Astrocyte of the hippocampus (primary cell): Measurements from ENCODE around the gene CHTF18.
A peak's percentile ranks its signal among the peaks of the same experiment; 100 is the strongest.
"Not testable (repeated sequence)": the region's sequence is repeated elsewhere in the genome, so short reads cannot be mapped to it uniquely, and the experiment has no call there.

Source experiments
- DNase-seq: peaks from one replicate; pipeline ENCODE4 v3.0.0; 2011; ENCODE audit warnings: low read depth, low spot score

Gene CHTF18

DNA sequence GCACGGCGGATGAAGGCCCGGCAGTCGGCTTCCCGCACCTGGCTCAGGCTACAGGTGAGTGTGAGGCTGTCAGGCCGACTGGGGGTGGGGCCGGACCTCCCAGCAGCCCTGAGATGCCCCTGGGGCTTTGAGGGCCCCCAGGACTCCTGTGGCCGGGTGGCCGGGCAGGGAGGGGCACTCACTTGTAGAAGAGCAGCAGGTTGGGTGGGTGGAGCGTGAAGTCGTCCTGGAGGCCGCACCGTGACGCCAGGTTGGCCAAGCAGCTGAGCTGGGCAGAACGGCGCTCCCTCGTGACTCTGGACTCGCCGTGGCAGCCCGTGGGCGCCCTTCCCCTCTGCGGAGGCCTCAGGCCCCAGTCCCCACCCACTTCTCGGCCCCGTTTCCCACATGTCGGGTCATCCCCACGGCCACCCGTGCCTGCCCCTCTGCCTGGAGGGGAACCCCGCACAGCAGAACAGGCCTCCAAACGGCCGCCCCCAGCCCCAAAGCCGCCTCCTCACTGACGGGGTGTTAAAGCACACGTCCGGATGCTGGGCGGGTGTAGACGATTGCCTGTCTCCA is 13.1 kb upstream of the CHTF18 start:
- no peak for DNase-seq

GRCh38 chr16:776298-776697 is 12.1 kb upstream of the CHTF18 start:
- DNase-seq, result not testable (repeated sequence)

DNA sequence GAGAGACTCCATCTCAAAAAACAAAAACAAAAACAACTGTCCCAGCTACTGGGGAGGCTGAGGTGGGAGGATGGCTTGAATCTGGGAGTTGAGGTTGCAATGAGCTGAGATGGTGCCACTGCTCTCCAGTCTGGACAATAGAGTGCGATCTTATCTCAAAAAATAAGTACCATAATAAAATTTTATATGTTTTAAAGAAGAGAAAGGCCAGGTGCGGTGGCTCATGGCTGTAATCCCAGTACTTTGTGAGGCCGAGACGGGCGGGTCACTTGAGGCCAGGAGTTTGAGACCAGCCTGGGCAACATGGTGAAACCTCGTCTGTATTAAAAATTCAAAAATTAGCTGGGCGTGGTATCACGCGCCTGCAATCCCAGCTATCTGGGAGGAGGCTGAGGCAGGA is 11.6 kb upstream of the CHTF18 start:
- DNase-seq, result no peak

- DNase-seq, result peak; percentile 48
These were observed 10.6 kb upstream of the CHTF18 start for GRCh38 chr16:777826-778225.

- DNase-seq, result no peak
These were observed 10.0 kb upstream of the CHTF18 start for GRCh38 chr16:778447-778846.

GRCh38 chr16:778909-779527 is 9.4 kb upstream of the CHTF18 start:
- no peak for DNase-seq

DNA sequence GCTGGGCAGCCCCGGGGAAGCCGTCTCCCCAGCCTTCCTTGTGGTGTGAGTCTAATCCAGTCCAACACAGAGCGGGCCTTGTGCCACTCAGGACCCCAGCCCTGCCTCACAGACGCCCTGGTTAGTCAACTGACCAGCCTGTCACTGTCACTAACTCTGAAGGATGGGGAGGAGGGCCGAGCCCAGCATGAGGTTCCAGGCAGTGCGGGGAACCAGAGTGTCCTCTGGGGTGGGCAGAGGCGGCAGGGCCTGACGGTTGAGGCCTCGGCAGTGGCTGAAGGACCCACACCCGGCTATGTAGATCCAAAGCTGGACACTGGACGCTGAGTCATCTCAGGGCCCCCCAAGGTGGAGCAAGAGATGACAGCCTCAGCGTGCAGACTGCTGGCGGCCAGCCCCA is 8.9 kb upstream of the CHTF18 start:
- DNase-seq, result no peak

- no peak for DNase-seq
These were observed 8.1 kb upstream of the CHTF18 start for GRCh38 chr16:780296-780695.

- DNase-seq, result no peak
These were observed 6.9 kb upstream of the CHTF18 start for GRCh38 chr16:781346-782010.

DNA sequence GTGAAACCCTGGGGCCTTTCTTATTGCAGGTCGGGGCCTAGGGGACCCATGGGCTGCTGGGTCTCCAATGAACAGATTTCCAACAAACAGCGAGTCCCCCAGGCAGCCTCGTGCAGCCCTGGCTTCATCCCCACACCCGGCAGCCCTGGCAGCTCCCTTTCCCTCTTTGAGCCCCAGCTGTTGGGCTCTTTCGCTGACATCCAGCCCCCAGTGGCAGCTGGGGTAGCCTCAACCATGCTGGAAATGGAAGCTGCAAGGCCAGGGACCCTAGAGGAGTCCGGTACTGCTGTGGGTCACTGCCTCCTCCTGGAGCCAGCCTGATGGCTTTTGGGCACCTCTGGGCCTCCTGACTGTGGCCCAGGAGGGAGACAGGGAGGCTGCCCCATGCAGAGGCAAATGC is 6.2 kb upstream of the CHTF18 start:
- no peak for DNase-seq

DNA sequence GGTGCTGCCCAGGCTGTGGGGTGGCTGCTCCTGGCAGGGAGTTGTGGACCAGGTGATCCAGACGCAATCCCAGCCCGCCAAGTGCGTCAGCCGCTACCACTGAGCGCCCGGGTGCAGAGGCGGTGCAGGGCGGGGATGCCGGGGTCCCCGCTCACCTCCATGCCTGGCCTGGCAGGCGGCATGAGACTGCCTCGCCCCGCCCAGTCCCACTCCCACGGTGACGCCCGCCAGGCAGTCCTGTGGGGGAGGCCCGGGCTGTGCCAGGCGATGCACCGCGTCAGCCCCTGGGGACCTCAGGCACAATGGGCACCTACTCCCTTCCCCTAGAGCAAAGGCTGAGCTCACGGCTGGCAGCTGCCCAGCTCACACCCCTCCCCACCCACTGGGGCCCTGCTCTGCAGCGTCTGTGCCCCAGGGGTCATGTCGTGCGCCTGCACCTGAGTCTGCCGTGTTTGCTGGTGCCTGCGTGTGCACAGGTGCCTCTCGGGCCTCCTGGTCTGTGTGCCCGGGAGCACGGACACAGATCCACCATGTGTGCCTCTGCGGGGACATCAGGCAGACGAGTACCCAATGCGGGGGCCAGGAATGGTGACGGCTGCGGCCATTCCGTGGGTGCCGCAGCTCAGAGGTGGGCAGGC is 5.5 kb upstream of the CHTF18 start:
- no peak for DNase-seq

DNA sequence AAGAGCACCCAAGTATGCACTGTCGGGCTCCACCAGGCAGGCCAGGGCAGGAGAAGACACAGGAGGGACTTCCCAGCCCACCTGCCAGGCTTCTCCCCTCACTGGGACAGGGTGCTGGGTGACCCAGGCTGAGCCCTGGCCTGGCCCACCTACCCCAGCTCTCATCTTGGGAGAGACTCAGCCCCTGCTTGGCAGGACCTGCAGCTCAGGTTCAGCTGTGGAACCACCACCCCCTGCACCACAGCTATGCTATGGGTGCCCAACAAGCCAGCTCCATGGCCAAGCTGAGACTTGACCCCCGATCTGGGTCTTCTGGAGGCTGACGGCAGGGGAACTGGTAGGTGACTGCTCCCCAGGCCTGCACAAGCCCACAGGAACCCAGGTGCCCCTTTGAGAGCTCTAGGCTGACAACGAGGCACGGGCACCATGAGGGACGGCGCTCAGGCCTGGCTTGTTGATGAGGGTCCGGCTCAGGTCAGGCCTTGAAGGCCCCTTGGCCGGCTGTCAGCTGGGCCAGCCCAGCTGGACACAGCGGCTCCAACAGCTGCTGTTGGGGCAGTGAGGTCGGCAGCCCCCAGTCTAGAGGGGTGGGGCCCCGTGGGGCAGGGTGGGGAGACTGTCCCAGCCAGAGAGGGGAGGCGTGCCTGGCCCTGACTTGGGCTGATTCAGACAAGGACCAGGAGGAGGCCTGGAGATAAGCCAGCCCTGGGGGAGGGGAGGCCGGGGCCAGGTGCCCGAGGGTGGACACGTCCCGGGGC is 4.8 kb upstream of the CHTF18 start:
- DNase-seq, result no peak

- DNase-seq, result no peak
These were observed 4.0 kb upstream of the CHTF18 start for GRCh38 chr16:784431-784830.

DNA sequence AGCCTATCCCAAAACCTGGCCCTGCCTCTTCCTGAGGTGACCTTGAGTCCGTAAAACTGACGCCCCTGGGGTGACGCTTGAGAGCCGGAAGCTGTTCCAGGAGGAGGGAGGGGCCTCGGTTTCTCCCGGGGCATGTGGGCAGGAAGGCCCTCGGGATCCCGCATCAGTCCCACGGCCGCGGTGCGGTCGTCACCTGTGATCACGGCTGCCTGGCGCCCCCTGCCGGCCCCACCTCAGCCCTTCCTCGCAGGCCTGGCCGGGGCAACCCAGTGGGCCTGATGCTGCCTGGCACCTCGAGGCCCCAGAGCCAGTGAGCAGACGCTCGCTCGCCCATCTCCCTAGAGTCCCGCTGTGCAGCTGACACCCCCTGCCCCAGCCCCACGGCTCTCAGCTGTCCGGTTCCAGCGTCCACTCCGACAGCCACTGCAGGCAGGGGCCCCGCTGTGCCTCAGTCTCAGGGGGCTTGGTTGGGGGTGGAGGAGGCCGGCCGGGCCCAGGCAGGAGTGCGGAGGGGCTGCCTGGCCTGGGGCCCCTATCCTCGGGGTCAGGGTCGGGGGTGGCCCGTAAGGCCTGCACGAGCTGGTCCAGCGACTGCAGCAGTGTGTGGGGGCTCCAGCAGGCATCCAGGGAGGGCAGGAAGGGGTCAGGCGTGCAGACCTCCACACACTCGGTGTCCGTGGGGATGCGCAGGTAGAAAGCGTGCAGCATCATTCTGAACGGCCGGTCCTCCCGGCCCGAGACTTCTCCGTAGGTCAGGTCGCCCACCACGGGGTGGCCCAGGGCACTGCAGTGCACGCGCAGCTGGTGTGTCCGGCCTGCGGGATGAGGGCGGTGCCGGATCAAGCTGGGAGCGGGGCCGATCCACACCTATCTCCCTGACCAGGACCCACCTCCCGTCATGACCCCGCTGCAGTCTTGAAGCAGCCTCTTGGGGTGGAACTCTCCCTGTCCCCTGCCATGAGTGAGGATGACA is 2.6 kb upstream of the CHTF18 start:
- peak; percentile 83 for DNase-seq

DNA sequence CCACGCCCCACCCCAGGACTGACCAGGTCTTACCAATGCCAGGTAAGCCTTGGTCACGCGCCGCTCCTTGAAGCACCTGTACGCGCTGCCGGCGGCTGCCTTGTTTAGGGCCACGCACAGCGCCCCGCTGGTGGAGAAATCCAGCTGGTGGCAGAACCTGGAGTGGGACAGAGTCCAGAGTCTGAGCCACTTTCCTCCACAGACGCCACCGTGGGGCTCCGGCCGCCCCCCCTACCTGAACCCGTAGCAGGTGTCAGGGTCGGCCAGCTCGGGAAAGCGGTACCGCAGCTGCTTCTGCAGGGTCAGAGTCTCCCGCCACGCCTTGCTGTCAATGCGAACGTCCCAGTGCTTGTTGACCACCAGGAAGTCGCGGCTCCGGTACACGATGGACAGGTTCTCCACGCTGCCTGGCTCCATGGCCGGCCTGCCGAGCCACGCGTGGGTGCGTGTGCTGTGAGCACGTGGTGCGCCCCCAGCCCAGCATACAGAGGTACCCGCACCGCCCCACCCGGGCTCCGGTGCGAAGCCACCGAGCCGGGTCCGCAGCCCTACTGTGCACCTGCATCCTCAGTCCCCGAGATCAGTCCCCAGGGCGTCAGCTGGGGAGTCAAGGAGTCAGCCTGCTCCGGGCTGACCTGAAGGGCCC is 976 bp upstream of the CHTF18 start:
- DNase-seq, result no peak

DNA sequence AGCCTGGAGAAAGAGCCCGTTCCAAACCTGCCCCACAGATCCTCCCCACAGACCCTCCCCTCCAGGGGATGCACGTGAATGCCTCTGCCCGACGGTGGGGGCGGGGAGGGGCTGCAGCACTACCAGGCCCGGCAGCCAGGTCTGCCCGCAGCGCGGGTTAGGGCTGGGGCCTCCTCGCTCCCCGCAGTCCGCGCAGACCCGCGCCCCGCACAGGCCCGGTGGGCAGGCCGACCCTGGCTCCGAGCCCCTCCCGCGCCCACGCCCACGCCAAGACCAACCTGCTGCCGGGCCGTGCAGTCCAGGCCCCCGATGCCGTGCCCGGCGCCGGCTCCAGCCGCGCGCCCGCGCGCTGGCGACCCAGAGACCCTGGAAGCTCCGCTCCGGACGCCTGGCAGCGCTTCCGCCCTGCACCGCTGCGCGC is 432 bp upstream of the CHTF18 start, which contains the start of gene RPUSD1:
TSS of gene RPUSD1 (minus strand) at position 404 of the 421 bp plus-strand sequence. CDS start 644 bp downstream, outside the sequence.
- DNase-seq, result no peak

DNA sequence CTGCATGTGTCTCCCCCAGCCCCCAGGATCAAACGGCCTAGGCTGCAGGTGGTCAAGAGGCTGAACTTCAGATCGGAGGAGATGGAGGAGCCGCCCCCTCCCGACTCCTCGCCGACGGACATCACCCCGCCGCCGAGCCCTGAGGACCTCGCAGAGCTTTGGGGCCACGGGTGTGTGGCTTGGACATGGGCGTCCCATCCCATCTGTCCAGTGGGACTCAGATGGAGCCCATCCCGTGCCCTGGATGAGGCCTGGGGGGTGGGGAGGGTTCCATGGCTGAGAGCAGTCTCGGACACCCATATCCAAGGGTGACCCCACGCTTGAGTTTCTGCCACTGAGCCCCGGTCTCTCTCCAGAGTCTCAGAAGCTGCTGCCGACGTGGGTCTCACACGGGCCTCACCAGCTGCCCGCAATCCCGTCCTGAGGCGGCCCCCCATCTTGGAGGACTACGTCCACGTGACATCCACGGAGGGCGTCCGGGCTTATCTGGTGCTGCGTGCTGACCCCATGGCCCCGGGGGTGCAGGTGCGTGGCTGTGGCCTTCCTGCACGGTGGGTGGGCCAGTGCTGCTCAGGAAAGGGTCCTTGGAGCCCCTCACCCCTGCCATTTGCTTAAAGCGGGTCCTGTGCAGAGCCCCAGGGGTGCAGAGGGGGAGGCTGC is 901 bp downstream of the CHTF18 start:
- DNase-seq, result no peak

DNA sequence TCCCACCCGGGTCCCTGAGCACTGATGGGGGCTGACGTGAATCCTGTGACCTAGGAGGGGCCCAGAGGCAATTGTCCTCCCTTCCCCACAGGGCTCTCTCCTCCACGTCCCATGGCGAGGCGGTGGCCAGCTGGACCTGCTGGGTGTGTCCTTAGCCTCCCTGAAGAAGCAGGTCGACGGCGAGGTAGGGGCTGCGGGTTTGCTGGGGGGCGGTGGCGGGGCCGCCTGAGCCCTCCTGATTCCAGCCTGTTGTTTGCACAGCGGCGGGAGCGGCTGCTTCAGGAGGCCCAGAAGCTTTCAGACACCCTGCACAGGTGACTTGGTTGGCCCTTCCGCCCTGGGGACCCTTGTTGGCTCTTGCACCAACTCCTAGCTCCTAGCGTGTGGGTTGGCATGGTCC is 1.7 kb downstream of the CHTF18 start:
- no peak for DNase-seq

DNA sequence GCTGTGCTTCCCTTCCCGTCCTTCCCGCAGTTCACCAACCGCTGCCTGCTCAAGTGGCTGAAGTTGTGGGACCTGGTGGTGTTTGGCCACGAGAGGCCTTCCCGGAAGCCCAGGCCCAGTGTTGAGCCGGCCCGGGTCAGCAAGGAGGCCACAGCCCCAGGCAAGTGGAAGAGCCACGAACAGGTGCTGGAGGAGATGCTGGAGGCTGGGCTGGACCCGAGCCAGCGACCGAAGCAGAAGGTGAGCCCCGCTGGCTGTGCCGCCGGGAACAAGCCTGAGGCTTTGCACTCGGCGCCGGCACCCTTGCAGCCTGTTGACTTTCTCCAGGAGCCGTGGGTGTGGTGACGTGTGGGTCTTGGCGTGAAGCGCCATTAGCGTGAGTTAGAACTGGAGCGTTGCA is 2.7 kb downstream of the CHTF18 start:
- DNase-seq, result no peak
